BLaER1 (cell line): ENCODE results near the gene TTLL10.
A peak's percentile ranks its signal among the peaks of the same experiment; 100 is the strongest.

Experiments used
- H3K27ac ChIP-seq: shearing (Covaris generic); formaldehyde crosslinking; 2 replicates; pipeline ENCODE4 v1.8.1; 2022
- H3K27me3 ChIP-seq: shearing (Covaris generic); formaldehyde crosslinking; 2 replicates; pipeline ENCODE4 v1.8.1; 2022
- H3K36me3 ChIP-seq: shearing (Covaris generic); formaldehyde crosslinking; 2 replicates; pipeline ENCODE4 v1.8.1; 2022
- H3K4me1 ChIP-seq: shearing (Covaris generic); formaldehyde crosslinking; 2 replicates; pipeline ENCODE4 v1.8.1; 2022
- H3K4me2 ChIP-seq: shearing (Covaris generic); formaldehyde crosslinking; 2 replicates; pipeline ENCODE4 v1.8.1; 2022
- H3K4me3 ChIP-seq: shearing (Covaris generic); formaldehyde crosslinking; 2 replicates; pipeline ENCODE4 v1.8.1; 2022
- H3K9ac ChIP-seq: shearing (Covaris generic); formaldehyde crosslinking; 2 replicates; pipeline ENCODE4 v1.8.1; 2022
- H3K9me3 ChIP-seq: shearing (Covaris generic); formaldehyde crosslinking; 2 replicates; pipeline ENCODE4 v1.8.1; 2022
- H4K20me1 ChIP-seq: shearing (Covaris generic); formaldehyde crosslinking; 2 replicates; pipeline ENCODE4 v1.8.1; 2022
- Cebpa-rat ChIP-seq: shearing (Covaris generic); IDR thresholded peaks from 2 replicates; pipeline ENCODE4 v1.8.1; 2022

Gene TTLL10

DNA sequence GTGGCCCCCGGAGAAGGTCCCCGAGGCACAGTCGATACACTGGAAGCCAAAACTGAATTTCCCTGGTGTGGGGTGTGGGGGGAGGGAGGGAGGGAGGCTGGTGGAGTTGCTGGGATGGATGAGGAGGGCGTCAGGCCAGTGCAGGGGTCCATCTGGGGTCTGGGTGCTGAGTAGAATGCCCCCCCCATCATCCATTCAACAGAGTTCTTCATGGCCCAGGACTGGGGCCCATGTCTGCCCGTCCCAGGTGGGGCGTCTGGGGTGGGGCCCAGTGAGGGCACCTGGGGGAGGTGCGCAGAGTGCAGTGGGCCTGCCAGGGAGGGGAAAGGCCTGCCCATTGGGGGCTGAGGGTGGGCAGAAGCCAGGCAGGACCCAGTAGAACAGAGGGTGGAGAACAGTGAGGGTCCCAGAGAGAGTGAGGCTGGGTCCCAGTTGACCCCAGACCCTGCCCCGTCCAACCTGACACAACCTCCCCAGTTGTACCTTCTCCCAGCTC lies 30.8 kb downstream of the TTLL10 start:
- peaks cover 24% of the 10 kb centered on the region for H4K20me1 ChIP-seq
- H3K36me3 ChIP-seq, result no peaks in the 10 kb centered on the region
- H3K9me3 ChIP-seq, result no peaks in the 10 kb centered on the region
- no peak overlapping the region for H3K9ac ChIP-seq
- peaks cover 37% of the 10 kb centered on the region for H3K27me3 ChIP-seq
- H3K4me2 ChIP-seq, result peak overlapping the region; percentile 99
- H3K4me1 ChIP-seq, result peaks cover 62% of the 10 kb centered on the region
- no peak overlapping the region for H3K27ac ChIP-seq
- TF ChIP-seq Cebpa-rat, result no peak
- no peak overlapping the region for H3K4me3 ChIP-seq

DNA sequence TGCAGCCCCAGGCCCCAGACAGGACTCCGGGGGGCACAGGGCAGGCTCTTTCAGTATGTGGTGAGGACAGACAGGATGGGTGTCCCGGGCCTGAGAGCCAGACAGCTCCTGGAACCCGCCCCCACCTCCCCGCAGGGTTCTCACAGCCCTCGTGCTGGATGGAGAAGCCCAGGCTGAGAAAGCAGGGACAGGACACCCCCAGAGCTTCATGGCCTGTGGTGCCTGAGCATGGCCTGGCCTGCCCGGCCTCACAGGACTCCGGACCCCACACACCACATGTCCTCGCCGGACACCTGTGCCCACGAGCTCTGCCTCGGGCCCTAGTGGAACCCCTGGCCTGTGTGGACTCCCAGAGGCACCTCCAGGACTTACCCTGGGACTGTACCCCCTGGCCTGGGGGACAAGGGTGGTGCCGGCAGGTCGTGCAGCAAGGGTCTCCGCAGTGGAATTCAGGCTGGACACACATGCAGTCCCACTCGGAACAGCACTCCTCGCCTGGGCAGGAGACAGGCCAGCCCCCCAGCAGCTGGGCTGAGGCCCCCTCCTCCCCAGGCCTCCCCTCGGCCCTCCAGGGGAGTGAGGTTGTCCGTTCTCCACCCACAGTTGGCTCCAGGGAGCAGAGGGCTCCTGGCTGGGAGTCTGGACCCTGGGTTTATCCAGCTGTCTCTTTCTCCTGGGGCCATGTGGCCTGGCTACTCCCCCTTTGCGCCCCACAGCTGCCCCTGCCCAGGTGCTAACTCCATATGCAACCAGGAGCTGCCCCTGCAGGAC lies 31.5 kb downstream of the TTLL10 start:
- Histone ChIP-seq H3K27ac (peak overlapping the region; percentile 44; the same call in 1 of the 2 replicates), H3K4me1 (peaks cover 62% of the 10 kb centered on the region), H3K27me3 (peaks cover 35% of the 10 kb centered on the region), H3K9ac (peak overlapping the region; percentile 63; the same call in 1 of the 2 replicates), H3K9me3 (no peaks in the 10 kb centered on the region), H3K36me3 (no peaks in the 10 kb centered on the region), H4K20me1 (peaks cover 24% of the 10 kb centered on the region), H3K4me2 (peak overlapping the region; percentile 99), H3K4me3 (peak overlapping the region; percentile 62)
- TF ChIP-seq Cebpa-rat, result no peak

DNA sequence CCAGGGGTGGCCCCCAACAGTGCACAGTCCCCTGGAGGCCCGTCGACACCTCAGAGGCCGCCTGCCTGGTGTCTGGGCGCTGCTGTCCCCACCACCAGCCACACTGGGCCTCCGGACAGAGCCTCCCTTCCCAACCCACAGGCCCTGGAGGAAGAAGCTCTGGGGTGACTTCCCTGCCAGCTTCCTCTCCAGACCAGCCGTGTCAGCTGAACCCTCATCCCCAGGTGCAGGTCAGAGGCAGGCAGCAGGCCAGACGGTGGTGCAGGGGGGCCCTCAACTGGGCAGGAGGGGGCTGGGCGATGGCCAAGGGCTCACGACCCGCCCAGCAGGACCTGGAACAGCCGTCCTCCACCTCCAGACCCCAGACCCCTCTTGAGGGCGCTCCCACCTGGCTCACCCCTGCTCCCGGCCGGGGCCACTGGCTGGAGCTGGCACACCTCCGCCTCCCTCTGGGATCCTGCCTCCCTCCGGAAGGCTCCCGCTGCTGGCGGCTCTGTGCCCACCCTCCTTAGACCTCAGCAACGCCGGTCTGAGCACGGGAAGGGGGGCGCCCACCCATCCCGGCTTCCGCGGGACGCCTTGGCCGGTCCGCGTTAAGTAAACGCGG lies 32.2 kb downstream of the TTLL10 start:
- no peaks in the 10 kb centered on the region for H3K36me3 ChIP-seq
- H3K27ac ChIP-seq, result peak overlapping the region; percentile 44
- no peak for TF ChIP-seq Cebpa-rat
- peak overlapping the region; percentile 62 for H3K4me3 ChIP-seq
- H3K9me3 ChIP-seq, result no peaks in the 10 kb centered on the region
- H3K27me3 ChIP-seq, result peaks cover 29% of the 10 kb centered on the region
- peak overlapping the region; percentile 63 for H3K9ac ChIP-seq
- peaks cover 24% of the 10 kb centered on the region for H4K20me1 ChIP-seq
- H3K4me2 ChIP-seq, result peak overlapping the region; percentile 99
- peaks cover 62% of the 10 kb centered on the region for H3K4me1 ChIP-seq

DNA sequence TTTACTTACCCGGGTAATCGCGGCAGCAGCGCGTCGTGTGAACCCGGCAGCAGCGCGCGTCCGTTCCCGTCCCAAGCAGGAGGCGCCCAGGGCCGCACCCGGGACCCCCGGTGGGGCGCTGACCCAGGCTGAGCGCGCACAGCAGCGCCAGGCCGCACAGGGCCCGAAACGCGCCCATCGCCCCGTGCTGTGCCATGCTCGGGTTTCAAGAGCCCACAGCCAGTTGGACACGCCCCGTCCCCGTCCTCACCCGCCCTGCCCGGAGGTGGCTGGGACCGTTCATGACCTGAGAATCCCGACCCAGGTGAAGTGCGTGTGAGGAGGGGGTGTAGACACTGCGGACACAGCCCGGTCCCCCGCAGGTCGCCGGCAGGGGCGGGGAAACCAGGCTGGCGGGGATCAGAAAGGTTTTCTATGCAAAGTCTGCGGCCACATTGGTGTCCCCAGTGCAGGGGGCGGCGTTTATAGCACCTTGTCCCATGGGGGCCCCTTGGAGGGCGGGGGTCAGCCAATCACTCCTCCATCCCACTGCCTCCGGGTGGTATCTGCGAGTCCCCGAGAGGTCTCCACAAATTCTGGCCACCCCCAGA lies 32.8 kb downstream of the TTLL10 start, which contains the start of gene TNFRSF18:
Gene TNFRSF18, minus strand, starts transcription at position 217 of the 590 bp plus-strand sequence. Its CDS starts 21 bp downstream, at position 196.
- no peak for TF ChIP-seq Cebpa-rat
- H3K4me1 ChIP-seq, result peaks cover 67% of the 10 kb centered on the region
- no peaks in the 10 kb centered on the region for H3K9me3 ChIP-seq
- peak within 1 kb of the TSS; percentile 62 for H3K4me3 ChIP-seq
- H3K36me3 ChIP-seq, result no peaks in the 10 kb centered on the region
- H3K4me2 ChIP-seq, result peak within 1 kb of the TSS; percentile 99
- H3K9ac ChIP-seq, result peak within 1 kb of the TSS; percentile 63
- H3K27ac ChIP-seq, result peak within 1 kb of the TSS; percentile 44
- peaks cover 24% of the 10 kb centered on the region for H4K20me1 ChIP-seq
- peaks cover 25% of the 10 kb centered on the region for H3K27me3 ChIP-seq

DNA sequence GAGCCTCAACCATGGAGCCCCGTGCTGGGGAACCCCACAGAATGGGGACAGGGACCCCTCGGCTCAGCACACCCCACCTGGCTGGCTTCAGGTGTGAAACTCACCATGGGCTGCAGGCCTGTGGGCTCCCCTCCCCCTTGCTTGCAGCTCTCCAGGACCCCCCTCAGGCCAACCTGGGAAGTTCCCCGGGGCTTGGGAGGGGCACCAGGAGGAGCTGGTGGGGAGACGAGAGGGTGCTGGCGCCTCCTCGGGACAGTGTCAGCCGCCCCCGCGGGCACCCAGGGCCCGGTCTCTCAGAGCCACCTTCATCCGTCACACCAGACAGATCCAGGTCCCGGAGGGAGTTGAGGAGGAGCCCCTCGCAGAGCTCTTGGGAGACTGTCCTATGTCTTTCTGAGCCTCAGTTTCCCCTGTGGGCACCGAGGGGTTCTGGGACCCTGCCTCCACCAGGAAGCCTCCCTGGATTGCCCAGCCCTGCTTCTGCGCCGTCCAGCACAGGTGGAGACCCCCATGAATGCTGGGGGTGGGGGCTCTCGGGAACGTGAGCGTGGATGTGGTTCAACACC lies 33.4 kb downstream of the TTLL10 start:
- Histone ChIP-seq H3K27me3 (peaks cover 24% of the 10 kb centered on the region), H3K36me3 (no peaks in the 10 kb centered on the region), H3K9ac (no peak overlapping the region; the same call in 1 of the 2 replicates)

DNA sequence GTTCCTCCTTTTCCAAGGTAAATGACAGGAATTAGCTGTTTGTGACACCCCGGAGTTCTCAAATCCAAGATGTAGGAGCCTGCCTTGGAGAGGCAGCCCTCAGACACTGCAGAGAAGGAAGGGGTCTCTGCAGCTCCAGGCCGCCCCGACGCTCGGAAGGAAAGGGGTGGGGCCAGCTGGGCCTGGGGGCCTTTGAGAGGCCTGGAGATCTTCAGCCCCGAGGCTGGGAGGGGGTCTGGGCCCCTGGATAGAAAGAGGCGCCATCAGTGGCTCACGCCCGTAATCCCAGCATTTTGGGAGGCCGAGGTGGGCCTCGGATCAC lies 33.9 kb downstream of the TTLL10 start:
- H3K4me1 ChIP-seq, result peaks cover 77% of the 10 kb centered on the region
- H3K27me3 ChIP-seq, result peaks cover 24% of the 10 kb centered on the region
- TF ChIP-seq Cebpa-rat, result no peak
- H3K36me3 ChIP-seq, result no peaks in the 10 kb centered on the region
- H4K20me1 ChIP-seq, result peaks cover 24% of the 10 kb centered on the region
- no peaks in the 10 kb centered on the region for H3K9me3 ChIP-seq
- peak overlapping the region; percentile 10; the same call in 1 of the 2 replicates for H3K27ac ChIP-seq
- H3K9ac ChIP-seq, result no peak overlapping the region
- peak overlapping the region; percentile 99 for H3K4me2 ChIP-seq
- H3K4me3 ChIP-seq, result peak overlapping the region; percentile 62; the same call in 1 of the 2 replicates

More for the DNA sequence above, 33.4 kb downstream of the TTLL10 start:
- peak overlapping the region; percentile 9; the same call in 1 of the 2 replicates for H3K27ac ChIP-seq
- peaks cover 24% of the 10 kb centered on the region for H4K20me1 ChIP-seq
- peak overlapping the region; percentile 62 for H3K4me3 ChIP-seq
- peaks cover 73% of the 10 kb centered on the region for H3K4me1 ChIP-seq
- peak overlapping the region; percentile 99 for H3K4me2 ChIP-seq
- no peak for TF ChIP-seq Cebpa-rat
- H3K9me3 ChIP-seq, result no peaks in the 10 kb centered on the region

DNA sequence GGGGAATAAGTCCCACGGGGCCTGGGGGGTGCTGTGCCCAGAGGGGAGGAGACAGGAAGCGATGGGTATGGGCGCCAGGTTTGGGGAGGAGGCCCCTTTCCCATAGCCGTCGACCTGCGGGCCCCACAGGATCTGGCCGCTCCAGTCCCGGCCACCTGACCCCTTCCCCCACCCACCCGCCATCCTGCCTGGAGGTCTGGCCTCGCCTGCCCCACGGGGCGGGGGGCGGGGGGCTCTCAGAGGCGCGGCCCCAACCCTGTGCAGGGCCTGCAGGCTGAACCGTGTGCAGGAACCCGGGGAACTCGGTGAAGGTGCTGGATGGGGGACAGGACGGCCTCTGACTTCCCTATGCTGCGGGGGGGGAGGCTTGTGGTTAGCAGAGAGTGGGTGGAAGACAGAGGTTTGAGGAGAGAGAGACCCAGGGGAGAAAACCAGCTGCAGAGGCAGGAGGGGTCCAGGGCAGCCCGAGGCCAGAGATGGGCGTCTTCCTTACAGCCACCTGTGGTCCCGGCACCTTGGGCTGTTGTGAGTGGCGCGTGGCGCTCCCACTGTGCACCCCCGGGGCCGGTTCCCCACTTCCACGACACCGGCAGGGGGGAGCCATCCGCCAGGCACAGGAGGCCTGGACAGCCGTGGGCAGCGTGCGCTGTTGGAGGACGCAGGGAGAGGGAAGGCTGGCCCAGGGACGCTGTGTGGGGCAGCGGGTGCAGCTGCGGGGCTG lies 35.2 kb downstream of the TTLL10 start:
- Histone ChIP-seq H4K20me1 (peaks cover 36% of the 10 kb centered on the region), H3K9ac (peak overlapping the region; percentile 53; the same call in 1 of the 2 replicates), H3K36me3 (no peaks in the 10 kb centered on the region), H3K4me3 (peak overlapping the region; percentile 49), H3K9me3 (no peaks in the 10 kb centered on the region), H3K27ac (peak overlapping the region; percentile 79), H3K4me1 (peaks cover 90% of the 10 kb centered on the region), H3K27me3 (peaks cover 30% of the 10 kb centered on the region), H3K4me2 (peak overlapping the region; percentile 99)
- no peak for TF ChIP-seq Cebpa-rat

DNA sequence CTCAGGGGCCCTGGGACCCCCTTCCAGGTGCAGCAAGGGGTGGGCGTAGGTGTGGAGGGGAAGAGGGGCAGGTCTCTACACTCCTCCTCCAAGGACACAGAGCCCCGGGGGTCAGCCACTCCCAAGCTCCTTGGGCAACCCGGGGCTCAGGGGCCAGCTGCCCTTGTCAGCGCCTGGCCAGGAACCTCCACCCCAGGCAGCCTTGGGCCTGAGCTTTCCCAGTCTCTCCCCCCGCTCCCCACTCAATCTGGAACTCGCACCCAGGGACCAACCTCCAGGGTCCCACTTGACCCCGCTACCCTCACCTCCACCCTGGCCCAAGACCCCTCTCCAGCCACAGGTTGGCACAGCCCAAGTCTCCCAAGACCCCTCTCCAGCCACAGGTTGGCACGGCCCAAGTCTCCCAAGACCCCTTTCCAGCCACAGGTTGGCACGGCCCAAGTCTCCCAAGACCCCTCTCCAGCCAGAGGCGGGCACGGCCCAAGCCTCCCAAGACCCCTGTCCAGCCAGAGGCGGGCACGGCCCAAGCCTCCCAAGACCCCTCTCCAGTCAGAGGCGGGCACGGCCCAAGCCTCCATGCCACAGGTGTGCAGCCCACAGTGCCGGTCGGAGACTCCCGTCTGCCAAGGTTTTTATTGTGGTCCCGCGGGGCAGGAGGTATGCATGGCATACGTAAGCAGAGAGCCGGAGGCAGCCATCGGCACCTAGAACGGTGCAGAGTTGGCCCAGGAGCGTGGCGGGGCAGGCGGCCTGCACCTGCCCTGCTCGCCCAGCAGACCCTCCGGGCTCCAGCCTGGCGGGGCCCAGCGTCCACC lies 37.3 kb downstream of the TTLL10 start:
- no peak for TF ChIP-seq Cebpa-rat
- H3K27me3 ChIP-seq, result peaks cover 21% of the 10 kb centered on the region
- H3K36me3 ChIP-seq, result peaks cover 10% of the 10 kb centered on the region
- peak overlapping the region; percentile 99 for H3K4me2 ChIP-seq
- H4K20me1 ChIP-seq, result peaks cover 45% of the 10 kb centered on the region
- H3K9me3 ChIP-seq, result no peaks in the 10 kb centered on the region
- no peak overlapping the region for H3K27ac ChIP-seq
- H3K4me3 ChIP-seq, result no peak overlapping the region
- H3K9ac ChIP-seq, result no peak overlapping the region
- H3K4me1 ChIP-seq, result peaks cover 97% of the 10 kb centered on the region
